Thymus (tissue), 11 donors: ENCODE data around the gene SLK. TPM values are rescaled to one million over a fixed set of nuclear protein-coding genes. Genes with fewer than 3 reads are reported as not detected.

Experiments
- DNase-seq, 9 donors: peaks; one replicate each; pipeline ENCODE4 v3.0.0-alpha.2; 2013; ENCODE audit warnings: low spot score in 9 of 9, low read depth in 6 of 9, missing footprints in 1 of 9
- H3K27ac ChIP-seq, 2 donors: one replicate each; pipeline ENCODE4 v1.5.1; 2013; ENCODE audit warnings: control low read depth in 1 of 2, low read depth in 1 of 2, low read length in 1 of 2, mild to moderate bottlenecking in 1 of 2, moderate library complexity in 1 of 2
- H3K27me3 ChIP-seq, 2 donors: one replicate each; pipeline ENCODE4 v1.5.1; 2013; ENCODE audit warnings: low read length in 1 of 2; ENCODE audit not compliant: control insufficient read depth in 2 of 2, insufficient read depth in 1 of 2
- H3K36me3 ChIP-seq, 2 donors: one replicate each; pipeline ENCODE4 v1.5.1; 2013; ENCODE audit warnings: low read length in 1 of 2, mild to moderate bottlenecking in 1 of 2, moderate library complexity in 1 of 2; ENCODE audit not compliant: control insufficient read depth in 2 of 2, insufficient read depth in 2 of 2
- H3K4me1 ChIP-seq, 2 donors: one replicate each; pipeline ENCODE4 v1.5.1; 2013; ENCODE audit warnings: low read length in 2 of 2; ENCODE audit not compliant: control insufficient read depth in 2 of 2, insufficient read depth in 2 of 2
- H3K4me3 ChIP-seq, 2 donors: one replicate each; pipeline ENCODE4 v1.5.1; 2013; ENCODE audit warnings: low read length in 2 of 2, control low read depth in 1 of 2, mild to moderate bottlenecking in 1 of 2
- H3K9me3 ChIP-seq, 2 donors: one replicate each; pipeline ENCODE4 v1.5.1; 2013; ENCODE audit warnings: low read length in 1 of 2, mild to moderate bottlenecking in 1 of 2; ENCODE audit not compliant: control insufficient read depth in 2 of 2, insufficient read depth in 1 of 2
- WGBS: extraction: QIAGEN DNeasy Blood & Tissue Kit; methylation state at CpG from one replicate; pipeline ENCODE4 v1.1.7; 2013; 5-methylcytosine and 5-hydroxymethylcytosine counted together
- polyA plus RNA-seq: library from polyadenylated mRNA; stranded (reverse); fragments of 200-250 nt; gene quantifications from one replicate; pipeline ENCODE4 v1.2.3, GENCODE V29; 2013
- total RNA-seq: library from RNA; stranded (reverse); fragments of 120-200 nt; gene quantifications from one replicate; pipeline ENCODE4 v1.2.4, GENCODE V29; 2013
- donor health status: healthy.

The SLK gene
- total and polyA plus RNA-seq, 2 donors = 16.9 to 33.5 TPM

DNA sequence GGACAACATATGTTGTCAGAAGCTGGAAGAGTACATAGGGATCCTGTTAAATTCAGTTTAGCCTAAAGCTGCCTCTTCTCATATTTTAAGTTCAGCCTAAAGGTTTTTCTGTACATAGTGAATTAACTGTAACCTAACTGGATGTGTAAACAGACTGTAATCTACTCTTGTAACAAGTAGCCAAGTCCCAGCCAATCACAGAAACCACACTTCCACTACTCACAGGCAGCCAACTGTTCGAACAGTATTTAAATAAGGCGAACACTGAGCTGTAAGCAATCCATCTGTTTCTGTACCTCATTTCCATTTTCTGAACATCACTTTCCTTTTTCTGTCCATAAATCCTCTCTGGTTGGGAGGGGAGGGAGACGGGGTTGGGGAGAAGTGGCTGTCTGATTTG is 34.0 kb upstream of the SLK start:
- Histone ChIP-seq H3K36me3 (no peaks in the 10 kb centered on the region), H3K9me3 (no peaks in the 10 kb centered on the region), H3K4me1 (peaks cover 0 to 4% of the 10 kb centered on the region in 2 donors), H3K4me3 (no peak overlapping the region), H3K27me3 (no peaks in the 10 kb centered on the region), H3K27ac (no peak overlapping the region)
- WGBS = 98% methylated on average over 3 of the region's 3 CpGs
- DNase-seq = no peak

DNA sequence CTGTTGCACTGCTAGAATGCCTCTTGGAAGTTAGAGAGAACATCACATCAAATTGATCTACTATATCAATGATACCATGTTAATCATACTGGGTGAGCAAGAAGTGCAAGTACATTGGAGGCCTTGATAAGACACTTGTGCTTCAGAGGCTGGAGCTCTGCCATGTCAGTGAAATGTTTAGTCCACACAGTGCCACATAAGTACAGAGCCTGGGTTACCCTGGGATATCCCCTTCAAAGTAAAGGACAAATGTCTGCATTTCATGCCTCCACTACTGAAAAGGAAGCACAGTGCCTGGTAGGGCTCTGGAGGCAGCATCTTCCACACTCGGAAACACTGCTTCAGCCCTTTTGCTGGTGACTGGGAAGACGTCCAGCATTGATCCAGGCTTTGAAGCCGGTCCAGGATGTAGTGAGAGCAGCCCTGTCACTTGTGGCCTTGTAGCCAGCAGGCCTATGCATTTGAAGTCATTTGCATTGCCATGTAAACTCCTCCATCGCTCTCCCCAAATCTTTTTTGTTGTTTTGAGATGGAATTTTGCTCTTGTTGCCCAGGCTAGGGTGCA is 33.3 kb upstream of the SLK start:
- DNase-seq = no peak
- no peaks in the 10 kb centered on the region for H3K36me3 ChIP-seq
- H3K4me1 ChIP-seq = peaks cover 0 to 4% of the 10 kb centered on the region in 2 donors
- H3K9me3 ChIP-seq = no peaks in the 10 kb centered on the region
- WGBS = 94% methylated on average over 4 of the region's 4 CpGs
- no peak overlapping the region for H3K27ac ChIP-seq
- H3K4me3 ChIP-seq = no peak overlapping the region
- no peaks in the 10 kb centered on the region for H3K27me3 ChIP-seq

GRCh38 chr10:103934308-103934707 is 32.6 kb upstream of the SLK start:
- H3K36me3 ChIP-seq = no peaks in the 10 kb centered on the region
- WGBS = 87% methylated on average over 6 of the region's 6 CpGs

GRCh38 chr10:103936022-103936421 is 30.9 kb upstream of the SLK start:
- peaks cover 0 to 4% of the 10 kb centered on the region in 2 donors for H3K4me1 ChIP-seq
- H3K4me3 ChIP-seq = no peak overlapping the region
- WGBS = 93% methylated on average over 6 of the region's 6 CpGs
- H3K9me3 ChIP-seq = no peaks in the 10 kb centered on the region
- DNase-seq = no peak
- H3K36me3 ChIP-seq = no peaks in the 10 kb centered on the region
- H3K27ac ChIP-seq = no peak overlapping the region
- no peaks in the 10 kb centered on the region for H3K27me3 ChIP-seq

More at GRCh38 chr10:103934308-103934707, 32.6 kb upstream of the SLK start:
- Histone ChIP-seq H3K27ac (no peak overlapping the region), H3K4me1 (peaks cover 0 to 4% of the 10 kb centered on the region in 2 donors), H3K27me3 (no peaks in the 10 kb centered on the region), H3K4me3 (no peak overlapping the region), H3K9me3 (no peaks in the 10 kb centered on the region)
- DNase-seq = no peak

DNA sequence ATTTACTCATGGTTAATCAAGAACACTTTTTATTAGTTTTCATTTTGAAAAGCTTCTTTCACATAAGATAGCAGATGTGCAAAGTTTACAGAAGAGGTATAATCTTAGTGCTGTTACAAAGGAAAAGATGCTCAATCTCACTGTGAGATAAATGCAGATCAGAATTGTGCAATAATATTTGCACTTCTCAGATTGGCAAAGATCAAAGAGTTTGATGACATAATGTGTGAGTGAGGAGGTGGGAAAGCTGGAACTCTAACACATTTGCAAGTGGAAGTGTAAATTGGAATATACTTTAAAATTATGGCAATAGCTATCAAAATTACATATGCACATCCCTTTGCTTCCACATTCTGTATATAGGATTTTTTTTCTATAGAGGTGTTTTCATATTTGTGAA is 27.4 kb upstream of the SLK start:
- no peaks in the 10 kb centered on the region for H3K9me3 ChIP-seq
- peaks cover 0 to 4% of the 10 kb centered on the region in 2 donors for H3K4me1 ChIP-seq
- no peaks in the 10 kb centered on the region for H3K36me3 ChIP-seq
- no peak for DNase-seq
- no peak overlapping the region for H3K4me3 ChIP-seq
- H3K27ac ChIP-seq = no peak overlapping the region
- no peaks in the 10 kb centered on the region for H3K27me3 ChIP-seq

DNA sequence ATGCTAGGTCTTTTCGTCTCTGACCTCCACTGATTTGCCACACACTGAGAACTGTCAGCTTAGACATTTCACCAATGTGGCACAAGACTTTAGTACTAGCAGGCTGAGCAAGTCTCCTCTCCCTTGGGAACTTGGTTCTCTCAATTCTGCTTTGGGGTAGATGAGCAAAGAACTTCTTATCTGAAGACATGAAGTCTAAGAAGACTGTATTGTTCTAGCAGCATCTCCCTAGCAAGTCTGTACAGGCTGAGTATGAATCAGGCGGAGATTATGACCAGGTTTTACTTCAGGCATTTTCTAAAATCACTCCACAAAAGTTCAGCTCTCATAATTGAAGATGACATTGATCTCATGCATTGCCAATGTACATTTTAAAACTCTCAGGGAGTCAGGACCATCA is 25.1 kb upstream of the SLK start:
- no peak overlapping the region for H3K27ac ChIP-seq
- 71% methylated on average over 2 of the region's 2 CpGs for WGBS

GRCh38 chr10:103942866-103943265 is 24.1 kb upstream of the SLK start:
- Histone ChIP-seq H3K27me3 (no peaks in the 10 kb centered on the region), H3K9me3 (no peaks in the 10 kb centered on the region), H3K4me1 (no peaks in the 10 kb centered on the region), H3K4me3 (no peak overlapping the region), H3K36me3 (no peaks in the 10 kb centered on the region), H3K27ac (no peak overlapping the region)
- WGBS = 97% methylated on average over 2 of the region's 2 CpGs
- DNase-seq = no peak

More for the DNA sequence above, 25.1 kb upstream of the SLK start:
- no peaks in the 10 kb centered on the region for H3K27me3 ChIP-seq
- H3K4me3 ChIP-seq = no peak overlapping the region
- H3K9me3 ChIP-seq = no peaks in the 10 kb centered on the region
- H3K4me1 ChIP-seq = no peaks in the 10 kb centered on the region
- no peaks in the 10 kb centered on the region for H3K36me3 ChIP-seq
- DNase-seq = no peak

DNA sequence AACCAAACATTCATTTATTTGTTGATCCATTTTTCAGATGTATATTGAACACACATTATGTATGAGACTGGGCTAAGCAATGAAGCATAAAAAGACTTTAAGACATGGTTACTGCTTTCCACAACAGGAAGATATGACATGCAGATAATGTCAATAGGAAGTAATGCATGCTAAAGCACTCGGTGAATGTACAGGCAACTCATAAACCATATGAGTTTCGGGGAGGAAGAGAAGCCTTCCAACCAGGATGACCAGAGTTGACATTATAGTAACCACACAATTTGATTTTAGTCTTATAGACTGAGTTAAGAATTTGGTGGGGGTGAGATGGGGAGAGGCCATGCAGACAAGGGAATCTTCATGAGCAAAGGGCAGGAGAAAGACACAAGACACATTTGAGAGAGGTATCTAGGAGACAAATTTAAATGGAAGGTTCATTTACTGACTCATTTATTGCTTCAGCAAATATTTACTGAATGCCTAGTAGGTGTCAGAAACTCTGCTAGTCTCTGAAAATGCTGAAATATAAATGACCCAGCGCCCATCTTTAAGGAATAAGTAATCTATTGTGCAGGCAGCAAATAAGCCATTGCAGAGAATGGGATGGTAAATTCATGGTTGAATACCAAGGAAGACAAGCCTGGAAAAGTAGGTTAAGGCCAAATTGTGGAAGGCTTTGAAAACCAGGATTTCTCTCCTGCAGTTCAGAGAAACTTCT is 19.0 kb upstream of the SLK start:
- H3K9me3 ChIP-seq = no peaks in the 10 kb centered on the region
- H3K4me3 ChIP-seq = no peak overlapping the region
- H3K27me3 ChIP-seq = no peaks in the 10 kb centered on the region
- no peaks in the 10 kb centered on the region for H3K36me3 ChIP-seq
- peak in 1 of 9 donors; percentile 30 for DNase-seq
- 56% methylated on average over 3 of the region's 3 CpGs for WGBS
- H3K27ac ChIP-seq = no peak overlapping the region
- H3K4me1 ChIP-seq = no peaks in the 10 kb centered on the region

DNA sequence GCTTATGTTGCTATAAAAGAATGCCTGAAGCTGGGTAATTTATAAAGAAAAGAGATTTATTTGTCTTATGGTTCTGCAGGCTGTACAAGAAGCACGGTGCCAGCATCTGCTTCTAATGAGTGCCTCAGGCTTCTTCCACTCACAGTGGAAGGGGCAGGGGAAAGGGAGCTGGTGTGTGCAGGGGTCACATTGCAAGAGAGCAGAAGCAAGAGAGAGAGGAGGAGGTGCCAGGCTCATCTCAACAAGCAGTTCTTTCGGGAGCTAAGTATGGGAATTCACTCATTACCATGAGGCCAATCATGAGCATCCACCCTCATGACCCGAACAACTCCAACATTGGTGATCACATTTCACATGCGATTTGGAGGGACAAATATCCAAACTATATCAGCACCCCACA is 17.2 kb upstream of the SLK start:
- Histone ChIP-seq H3K27me3 (no peaks in the 10 kb centered on the region), H3K36me3 (no peaks in the 10 kb centered on the region), H3K4me1 (no peaks in the 10 kb centered on the region), H3K4me3 (no peak overlapping the region), H3K27ac (no peak overlapping the region), H3K9me3 (no peaks in the 10 kb centered on the region)
- WGBS = 97% methylated on average over 4 of the region's 4 CpGs
- DNase-seq = no peak
